K562 (cell line): Measurements from ENCODE around the gene ATP5MC3. TPM values are rescaled to one million over a fixed set of nuclear protein-coding genes. Genes with fewer than 3 reads are reported as not detected.

Experiments
- ATAC-seq: fragments of 200-7000 bp; cut with Tn5 transposase; 3 replicates; pipeline ENCODE4 v1.9.1; 2020; ENCODE audit warnings: moderate library complexity
- BruUV-seq: library from RNA; stranded (reverse); fragments of 400-500 nt; replicated peaks from 2 replicates; lab custom pipeline; 2021; lab: Mats Ljungman, UMichigan
- CTCF ChIA-PET: fragments of 300-600 bp; formaldehyde crosslinking; extraction: SDS; loops from one replicate; lab custom pipeline; 2021; ENCODE audit warnings: low intra/inter-chr PET ratio; lab: Yijun Ruan, JAX
- POLR2A ChIA-PET: fragments of 300-600, 350-650 bp; sonication (Branson Sonifier 250); formaldehyde crosslinking; extraction: SDS; loops from one replicate; lab custom pipeline; 2021; ENCODE audit warnings: antibody characterized with exemption, inconsistent platforms; lab: Yijun Ruan, JAX
- DNase-seq, 4 experiments: peaks; one replicate each; pipeline versions ENCODE4 v3.0.0 to v3.0.0-alpha.2; 2011 to 2018; ENCODE audit warnings: low spot score in 3 of 4, mixed read lengths in 3 of 4; ENCODE audit errors: extremely low read depth in 1 of 4
- FAIRE-seq: peaks from 2 replicates; lab custom pipeline; 2011; peaks lifted over from hg19 to GRCh38; lab: Jason Lieb, UNC
- H2AFZ ChIP-seq: 2 replicates; pipeline ENCODE4 v1.6.0; 2011; ENCODE audit warnings: low read depth, low read length, control low read depth, inconsistent platforms
- H3K27ac ChIP-seq: fragments of 200-600 bp; 3 replicates; pipeline ENCODE4 v1.8.0; 2011; ENCODE audit warnings: low read depth, mild to moderate bottlenecking, control low read depth, inconsistent platforms, low read length, moderate library complexity, mixed read lengths; ENCODE audit errors: extremely low read depth
- H3K27me3 ChIP-seq, 2 experiments: fragments of 300-600 bp in 1 of 2; 2 replicates in 1 of 2; 3 replicates in 1 of 2; pipeline versions ENCODE4 v1.6.0 to v1.8.0; 2011; ENCODE audit warnings: inconsistent platforms in 2 of 2, low read length in 2 of 2, mild to moderate bottlenecking in 1 of 2, mixed read lengths in 1 of 2, moderate library complexity in 1 of 2; ENCODE audit not compliant: control insufficient read depth in 2 of 2, insufficient read depth in 2 of 2
- H3K36me3 ChIP-seq: fragments of 300-600 bp; 3 replicates; pipeline ENCODE4 v1.8.0; 2011; ENCODE audit warnings: mild to moderate bottlenecking, low read length, inconsistent platforms; ENCODE audit not compliant: control insufficient read depth, insufficient read depth
- H3K4me1 ChIP-seq, 2 experiments: fragments of 200-600 bp in 1 of 2; replicated peaks in 1 of 2; 2 replicates in 1 of 2; 3 replicates in 1 of 2; pipeline versions ENCODE4 v1.5.1 to v1.8.0; 2011; ENCODE audit warnings: inconsistent platforms in 2 of 2, low read length in 2 of 2, mild to moderate bottlenecking in 1 of 2, mixed read lengths in 1 of 2, moderate library complexity in 1 of 2; ENCODE audit not compliant: control insufficient read depth in 2 of 2, insufficient read depth in 2 of 2
- H3K4me2 ChIP-seq: 2 replicates; pipeline ENCODE4 v1.6.1; 2011; ENCODE audit warnings: low read length, control low read depth, inconsistent platforms, mixed read lengths; ENCODE audit not compliant: insufficient read depth
- H3K4me3 ChIP-seq: fragments of 200-600 bp; sonication (generic), shearing (Covaris generic); 2 replicates; pipeline ENCODE4 v1.5.1; 2016; ENCODE audit warnings: control low read depth, inconsistent platforms
- H3K79me2 ChIP-seq: fragments of 200-600 bp; 3 replicates; pipeline ENCODE4 v1.8.0; 2011; ENCODE audit warnings: low read length, inconsistent platforms; ENCODE audit not compliant: control insufficient read depth, insufficient read depth
- H3K9ac ChIP-seq, 2 experiments: 2 replicates each; pipeline versions ENCODE4 v1.6.0 to v1.6.1; 2011; ENCODE audit warnings: low read depth in 2 of 2, low read length in 2 of 2, control low read depth in 1 of 2, inconsistent platforms in 1 of 2, mild to moderate bottlenecking in 1 of 2, mixed read lengths in 1 of 2; ENCODE audit not compliant: insufficient read depth in 1 of 2
- H3K9me1 ChIP-seq: one replicate; pipeline ENCODE4 v1.6.0; 2011; ENCODE audit warnings: inconsistent platforms, mild to moderate bottlenecking, low read length, moderate library complexity; ENCODE audit not compliant: control insufficient read depth, insufficient read depth
- H3K9me3 ChIP-seq: replicated peaks from 2 replicates; pipeline ENCODE4 v1.5.1; 2011; ENCODE audit warnings: low read depth, low read length, inconsistent platforms; ENCODE audit not compliant: control insufficient read depth, insufficient read depth
- H4K20me1 ChIP-seq: replicated peaks from 2 replicates; pipeline ENCODE4 v1.6.1; 2011; ENCODE audit warnings: low read length, inconsistent platforms, mixed read lengths; ENCODE audit not compliant: control insufficient read depth, insufficient read depth
- ARHGAP35 ChIP-seq: fragments of 450-650 bp; IDR thresholded peaks from 2 replicates; pipeline ENCODE4 v1.6.1; 2018; ENCODE audit not compliant: partially characterized antibody
- ATF1 ChIP-seq, 2 experiments: fragments of 450-650 bp in 1 of 2; IDR thresholded peaks; 2 replicates each; pipeline ENCODE4 v1.6.1; 2016; ENCODE audit warnings: missing compliant biosample characterization in 1 of 2, missing genetic modification characterization in 1 of 2
- E2F3 ChIP-seq: fragments of 250-450 bp; sonication (Bioruptor Pico); IDR thresholded peaks from 2 replicates; pipeline ENCODE4 v1.4.0; 2020; ENCODE audit warnings: mild to moderate bottlenecking
- EHMT2 ChIP-seq: fragments of 450-650 bp; IDR thresholded peaks from 2 replicates; pipeline ENCODE4 v1.6.1; 2018; ENCODE audit warnings: antibody characterized with exemption
- FOXA3 ChIP-seq, 2 experiments: fragments of 450-650 bp in 1 of 2; sonication (generic) in 1 of 2; formaldehyde crosslinking; IDR thresholded peaks in 1 of 2; conservative IDR thresholded peaks in 1 of 2; 2 replicates each; pipeline versions ENCODE4 v1.4.0 to v1.8.0; 2020 to 2022; ENCODE audit warnings: mild to moderate bottlenecking in 2 of 2, missing genetic modification reagents in 1 of 2
- FOXK1 ChIP-seq: sonication (generic); formaldehyde crosslinking; IDR thresholded peaks from 2 replicates; pipeline ENCODE4 v1.8.0; 2022; ENCODE audit warnings: missing genetic modification reagents, mild to moderate bottlenecking, borderline replicate concordance
- GATAD2B ChIP-seq: fragments of 450-650 bp; IDR thresholded peaks from 2 replicates; pipeline ENCODE4 v1.6.1; 2017; ENCODE audit warnings: mild to moderate bottlenecking, borderline replicate concordance
- OTX1 ChIP-seq: fragments of 450-650 bp; formaldehyde crosslinking; IDR thresholded peaks from 2 replicates; pipeline ENCODE4 v1.4.0; 2022; ENCODE audit warnings: mild to moderate bottlenecking
- PHF21A ChIP-seq: fragments of 450-650 bp; IDR thresholded peaks from 2 replicates; pipeline ENCODE4 v1.6.1; 2017; ENCODE audit warnings: low read depth, borderline replicate concordance
- POLR2AphosphoS5 ChIP-seq: IDR thresholded peaks from 2 replicates; pipeline ENCODE4 v1.6.1; 2011; ENCODE audit warnings: mild to moderate bottlenecking, low read depth, low read length, moderate library complexity; ENCODE audit not compliant: control insufficient read depth, insufficient read depth
- POLR2B ChIP-seq: fragments of 450-650 bp; IDR thresholded peaks from 2 replicates; pipeline ENCODE4 v1.6.1; 2018; ENCODE audit warnings: low read depth; ENCODE audit not compliant: partially characterized antibody
- SMAD3 ChIP-seq: fragments of 450-650 bp; formaldehyde crosslinking; conservative IDR thresholded peaks from 2 replicates; pipeline ENCODE4 v1.4.0; 2020; ENCODE audit warnings: mild to moderate bottlenecking
- SMAD4 ChIP-seq: fragments of 250-450 bp; sonication (Bioruptor Pico); conservative IDR thresholded peaks from 2 replicates; pipeline ENCODE4 v1.8.0; 2021; ENCODE audit warnings: inconsistent platforms, mild to moderate bottlenecking, moderate library complexity
- TAF9B ChIP-seq: fragments of 450-650 bp; IDR thresholded peaks from 2 replicates; pipeline ENCODE4 v1.6.1; 2018; ENCODE audit warnings: mild to moderate bottlenecking; ENCODE audit not compliant: partially characterized antibody
- TFAM ChIP-seq: fragments of 250-450 bp; sonication (Bioruptor Pico); conservative IDR thresholded peaks from 2 replicates; pipeline ENCODE4 v1.5.0; 2021; ENCODE audit warnings: mild to moderate bottlenecking, moderate library complexity
- ZNF239 ChIP-seq: fragments of 250-450 bp; sonication (Bioruptor Pico); IDR thresholded peaks from 2 replicates; pipeline ENCODE4 v1.4.0; 2020; ENCODE audit warnings: mild to moderate bottlenecking
- ZNF77 ChIP-seq: fragments of 250-450 bp; sonication (Bioruptor Pico); IDR thresholded peaks from 2 replicates; pipeline ENCODE4 v1.5.0; 2020
- WGBS: fragments of 100-300 bp; shearing (Covaris generic); methylation state at CpG from one replicate; pipeline ENCODE4 v1.1.6; 2016; ENCODE audit warnings: low coverage, mixed read lengths; ENCODE audit not compliant: insufficient coverage; ENCODE audit errors: missing lambda C conversion rate; 5-methylcytosine and 5-hydroxymethylcytosine counted together
- in situ Hi-C: fragments of 300-500 bp; cut with MboI; formaldehyde crosslinking; loops from 4 replicates; pipeline ENCODE4 v1.15.0; 2018; ENCODE audit warnings: inconsistent platforms, mixed read lengths
- intact Hi-C: fragments of 100-400 bp; cut with micrococcal nuclease; formaldehyde crosslinking; loops from 2 replicates; pipeline ENCODE4 v1.14.2; 2022
- polyA plus RNA-seq, 8 experiments: library from polyadenylated mRNA; depleted of rRNA in 4 of 8; stranded (reverse) in 5 of 8; unstranded in 3 of 8; fragments of >200 nt; fragmentation: Nextera tagmentation in 2 of 8; fragmentation: Illumina TruSeq in 1 of 8; extraction: Ambion mirVana in 2 of 8; extraction: Trizol in 1 of 8; gene quantifications; 2 replicates each; pipeline versions ENCODE4 v1.2.1 to v1.2.3, GENCODE V29; 2011 to 2014; ENCODE audit warnings: inconsistent platforms in 1 of 8, missing spikeins in 1 of 8
- total RNA-seq, 7 experiments: library from RNA; depleted of rRNA in 6 of 7; stranded (reverse); fragments of >200 nt in 6 of 7; fragmentation: Illumina TruSeq in 2 of 7; extraction: Trizol in 2 of 7; gene quantifications; 2 replicates each; pipeline versions ENCODE4 v1.2.1 to v1.2.3, GENCODE V29; 2011 to 2021; ENCODE audit warnings: low replicate concordance in 1 of 7
- TF ChIP-seq, protein P1 (sequence below): fragments of 450-650 bp; formaldehyde crosslinking; IDR thresholded peaks from 2 replicates; pipeline ENCODE4 v1.4.0; 2022; ENCODE audit warnings: missing genetic modification characterization
- TF ChIP-seq, protein P2 (sequence below): sonication (generic); IDR thresholded peaks from 2 replicates; pipeline ENCODE4 v1.6.1; 2016
- TF ChIP-seq, protein P3 (sequence below), 2 experiments: fragments of 450-650 bp in 1 of 2; sonication (generic) in 1 of 2; formaldehyde crosslinking in 1 of 2; IDR thresholded peaks in 1 of 2; conservative IDR thresholded peaks in 1 of 2; 2 replicates each; pipeline versions ENCODE4 v1.6.1 to v1.8.1; 2016 to 2023; ENCODE audit warnings: mild to moderate bottlenecking in 2 of 2, moderate library complexity in 2 of 2, inconsistent platforms in 1 of 2, missing genetic modification reagents in 1 of 2

The ATP5MC3 gene
- total and polyA plus RNA-seq, 9 of the 15 experiments (the other 6 are each of a cell fraction or from before 2014, with no cell fraction given) = 423 to 2,565 (median 1,012) TPM

DNA sequence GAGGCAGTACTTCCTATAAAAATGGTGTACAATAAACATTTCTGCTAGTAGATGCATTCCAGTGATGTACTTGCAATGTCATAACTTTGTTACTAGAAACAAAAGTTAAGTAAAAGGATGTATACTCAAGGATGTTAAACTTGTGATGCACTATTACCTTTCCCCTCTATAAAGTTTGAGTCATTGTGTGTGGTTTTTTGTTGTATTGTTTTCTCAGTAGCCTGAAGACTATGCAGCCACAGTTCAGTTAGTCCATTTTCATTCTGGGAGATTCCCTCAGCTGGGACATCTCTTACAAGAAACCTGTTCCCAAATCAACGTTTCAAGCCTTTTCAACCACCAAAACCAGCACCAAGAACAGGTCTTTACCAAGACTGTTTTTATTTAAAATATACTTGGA is 5.6 kb downstream of the ATP5MC3 start (continued):
- TF ChIP-seq, protein P1, sequence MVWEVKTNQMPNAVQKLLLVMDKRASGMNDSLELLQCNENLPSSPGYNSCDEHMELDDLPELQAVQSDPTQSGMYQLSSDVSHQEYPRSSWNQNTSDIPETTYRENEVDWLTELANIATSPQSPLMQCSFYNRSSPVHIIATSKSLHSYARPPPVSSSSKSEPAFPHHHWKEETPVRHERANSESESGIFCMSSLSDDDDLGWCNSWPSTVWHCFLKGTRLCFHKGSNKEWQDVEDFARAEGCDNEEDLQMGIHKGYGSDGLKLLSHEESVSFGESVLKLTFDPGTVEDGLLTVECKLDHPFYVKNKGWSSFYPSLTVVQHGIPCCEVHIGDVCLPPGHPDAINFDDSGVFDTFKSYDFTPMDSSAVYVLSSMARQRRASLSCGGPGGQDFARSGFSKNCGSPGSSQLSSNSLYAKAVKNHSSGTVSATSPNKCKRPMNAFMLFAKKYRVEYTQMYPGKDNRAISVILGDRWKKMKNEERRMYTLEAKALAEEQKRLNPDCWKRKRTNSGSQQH = no peak
- TF ChIP-seq SMAD4 = no peak
- TF ChIP-seq GATAD2B = no peak
- TF ChIP-seq SMAD3 (CRISPR knock-in tag) = 0 out of 2 replicates have a peak, but pooled peaks have one; percentile 20
- no peak for TF ChIP-seq TFAM (CRISPR knock-in tag)
- TF ChIP-seq FOXA3 (CRISPR knock-in tag; conservative IDR thresholded peaks at IDR 0.05 in 1 of 2, IDR thresholded peaks at IDR 0.05 in 1 of 2) = peak in 1 of 2 experiments; percentile 27; a peak in 1 of 4 replicates
- 0 out of 2 replicates have a peak, but pooled peaks have one; percentile 13 for TF ChIP-seq OTX1 (CRISPR knock-in tag)
- no peak for TF ChIP-seq ZNF77 (CRISPR knock-in tag)

DNA sequence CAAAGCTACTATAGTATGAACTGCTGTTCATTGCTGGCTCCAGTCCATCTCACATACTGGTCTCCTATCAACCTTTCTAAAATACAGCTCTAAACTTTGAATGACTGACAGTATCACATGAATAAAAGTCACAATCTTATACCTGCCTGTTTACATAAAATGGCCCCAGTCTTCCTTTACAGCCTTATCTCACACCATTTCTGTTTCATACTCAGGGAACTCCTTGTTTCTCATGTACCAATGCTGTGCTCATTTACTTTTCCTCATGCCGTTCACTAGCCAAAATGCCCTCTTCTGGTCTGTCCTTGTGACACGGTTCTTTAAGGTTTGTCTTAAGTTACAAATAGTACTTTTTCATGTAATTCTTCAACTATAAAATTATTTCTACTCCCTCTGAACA is 6.2 kb downstream of the ATP5MC3 start:
- Histone ChIP-seq H2AFZ (no peak overlapping the region), H3K4me1 (peaks cover 4 to 27% of the 10 kb centered on the region in 2 experiments; a peak in 4 of 5 replicates), H3K27ac (peak overlapping the region; percentile 2; the same call in 1 of the 3 replicates), H3K9me3 (no peaks in the 10 kb centered on the region), H3K27me3 (no peaks in the 10 kb centered on the region), H3K9me1 (no peaks in the 10 kb centered on the region), H3K4me2 (no peak overlapping the region), H4K20me1 (no peaks in the 10 kb centered on the region), H3K4me3 (no peak overlapping the region), H3K9ac (no peak overlapping the region), H3K36me3 (peaks cover 68% of the 10 kb centered on the region), H3K79me2 (peaks cover 48% of the 10 kb centered on the region)
- in situ Hi-C loops = no loop called here
- peak; percentile 59 for ATAC-seq
- CTCF ChIA-PET = no interaction called here
- POLR2A ChIA-PET = interaction anchor here (1.0 to 5.3 kb wide), 5 partner anchors 9 to 26 kb away, joined by 3 to 28 read pairs (median 4); no protein-coding TSS in a partner anchor
- FAIRE-seq = no peak
- BruUV-seq = no TSS peak
- 35% methylated on average over 2 of the region's 2 CpGs for WGBS
- intact Hi-C loops = no loop called here
- DNase-seq = no peak
- TF ChIP-seq E2F3 (CRISPR knock-in tag) (no peak), FOXK1 (CRISPR knock-in tag) (no peak), POLR2B (peak; percentile 56), ZNF239 (no peak), ARHGAP35 (no peak), POLR2AphosphoS5 (0 out of 2 replicates have a peak, but pooled peaks have one; percentile 7), PHF21A (no peak), EHMT2 (peak; percentile 47; the same call in 1 of the 2 replicates), ATF1 (CRISPR knock-in tag; IDR thresholded peaks at IDR 0.05) (no peak), ATF1 (tag; IDR thresholded peaks at IDR 0.05) (no peak), TAF9B (no peak)
- TF ChIP-seq, protein P2, sequence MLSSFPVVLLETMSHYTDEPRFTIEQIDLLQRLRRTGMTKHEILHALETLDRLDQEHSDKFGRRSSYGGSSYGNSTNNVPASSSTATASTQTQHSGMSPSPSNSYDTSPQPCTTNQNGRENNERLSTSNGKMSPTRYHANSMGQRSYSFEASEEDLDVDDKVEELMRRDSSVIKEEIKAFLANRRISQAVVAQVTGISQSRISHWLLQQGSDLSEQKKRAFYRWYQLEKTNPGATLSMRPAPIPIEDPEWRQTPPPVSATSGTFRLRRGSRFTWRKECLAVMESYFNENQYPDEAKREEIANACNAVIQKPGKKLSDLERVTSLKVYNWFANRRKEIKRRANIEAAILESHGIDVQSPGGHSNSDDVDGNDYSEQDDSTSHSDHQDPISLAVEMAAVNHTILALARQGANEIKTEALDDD = no peak
- TF ChIP-seq, protein P3, sequence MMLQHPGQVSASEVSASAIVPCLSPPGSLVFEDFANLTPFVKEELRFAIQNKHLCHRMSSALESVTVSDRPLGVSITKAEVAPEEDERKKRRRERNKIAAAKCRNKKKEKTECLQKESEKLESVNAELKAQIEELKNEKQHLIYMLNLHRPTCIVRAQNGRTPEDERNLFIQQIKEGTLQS (IDR thresholded peaks at IDR 0.05) = no peak
- TF ChIP-seq, protein P3 (CRISPR knock-in tag; conservative IDR thresholded peaks at IDR 0.05) = 0 out of 2 replicates have a peak, but pooled peaks have one; percentile 16
